Measurements from ENCODE around the gene FOXQ1. TPM values are rescaled to one million over a fixed set of nuclear protein-coding genes. Genes with fewer than 3 reads are reported as not detected.

The FOXQ1 gene, protein sequence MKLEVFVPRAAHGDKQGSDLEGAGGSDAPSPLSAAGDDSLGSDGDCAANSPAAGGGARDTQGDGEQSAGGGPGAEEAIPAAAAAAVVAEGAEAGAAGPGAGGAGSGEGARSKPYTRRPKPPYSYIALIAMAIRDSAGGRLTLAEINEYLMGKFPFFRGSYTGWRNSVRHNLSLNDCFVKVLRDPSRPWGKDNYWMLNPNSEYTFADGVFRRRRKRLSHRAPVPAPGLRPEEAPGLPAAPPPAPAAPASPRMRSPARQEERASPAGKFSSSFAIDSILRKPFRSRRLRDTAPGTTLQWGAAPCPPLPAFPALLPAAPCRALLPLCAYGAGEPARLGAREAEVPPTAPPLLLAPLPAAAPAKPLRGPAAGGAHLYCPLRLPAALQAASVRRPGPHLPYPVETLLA
- not detected for polyA plus RNA-seq

DNA sequence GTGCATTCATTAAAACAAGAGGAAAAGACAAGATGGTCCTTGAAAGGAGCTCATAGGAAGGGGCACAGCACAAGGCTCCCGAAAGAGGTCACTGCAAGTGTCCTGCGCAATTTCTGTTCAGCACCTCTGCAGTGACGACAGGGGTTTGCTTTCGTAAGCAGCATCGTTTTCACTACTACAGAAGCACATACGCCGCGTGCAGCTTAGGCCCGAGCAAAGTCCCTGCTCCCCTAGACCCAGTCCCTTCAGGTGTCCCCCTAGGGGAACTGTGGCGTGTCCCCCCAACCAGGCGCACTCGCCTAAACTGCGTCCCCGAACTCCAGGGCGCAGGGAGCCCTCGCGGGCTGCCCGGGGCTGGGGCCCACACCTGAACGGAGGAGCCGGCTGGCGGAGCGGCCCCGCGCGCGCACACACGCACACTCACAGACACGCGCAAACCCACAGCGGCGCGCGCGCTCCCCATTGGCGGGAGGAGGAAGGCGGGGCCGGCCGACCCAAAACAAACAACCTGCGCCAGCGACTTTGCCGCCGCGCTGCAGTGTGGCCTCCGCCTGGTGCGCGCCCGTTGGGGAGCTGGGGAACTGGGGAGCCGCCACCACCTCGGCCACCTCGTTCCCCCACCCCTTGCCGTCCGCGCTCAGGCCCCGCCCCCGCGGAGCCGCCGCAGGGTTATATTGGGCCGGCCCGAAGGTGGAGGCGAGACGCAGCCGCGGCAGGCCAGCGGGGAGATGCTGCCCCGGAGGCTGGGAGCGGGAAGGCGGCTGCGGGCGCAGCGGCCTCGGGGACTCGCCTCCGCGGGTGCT lies at the start of gene FOXQ1:
FOXQ1 (plus strand) TSS at position 699 of the 803 bp plus-strand sequence. CDS start 607 bp downstream, outside the sequence.
- peaks cover 13 to 26% (median 23%) of the 10 kb centered on the region in 3 donors for H3K27me3 Mint-ChIP-seq (ENCODE audit: low read depth in 3 of 3)
- DNase-seq: no peak
- peak within 1 kb of the TSS in 2 of 5 donors; percentile 26 to 60 for H3K4me3 Mint-ChIP-seq
- no peak within 1 kb of the TSS for H3K27ac Mint-ChIP-seq
- H3K36me3 Mint-ChIP-seq: peaks cover 2 to 3% (median 3%) of the 10 kb centered on the region in 3 donors
- H3K4me1 Mint-ChIP-seq: peaks cover 19 to 24% of the 10 kb centered on the region in 2 donors
- peaks cover 0 to 5% (median 0%) of the 10 kb centered on the region in 6 donors for H3K9me3 Mint-ChIP-seq

- H3K27ac Mint-ChIP-seq: no peak overlapping the region
- DNase-seq: no peak
- H3K27me3 Mint-ChIP-seq (ENCODE audit: low read depth in 3 of 3): peaks cover 2 to 8% (median 4%) of the 10 kb centered on the region in 3 donors
- H3K9me3 Mint-ChIP-seq: no peaks in the 10 kb centered on the region
- no peak overlapping the region for H3K4me3 Mint-ChIP-seq
- H3K4me1 Mint-ChIP-seq: no peaks in the 10 kb centered on the region
- H3K36me3 Mint-ChIP-seq: no peaks in the 10 kb centered on the region
Observed at GRCh38 chr6:1262704-1263038, 49.2 kb upstream of the FOXQ1 start.

DNA sequence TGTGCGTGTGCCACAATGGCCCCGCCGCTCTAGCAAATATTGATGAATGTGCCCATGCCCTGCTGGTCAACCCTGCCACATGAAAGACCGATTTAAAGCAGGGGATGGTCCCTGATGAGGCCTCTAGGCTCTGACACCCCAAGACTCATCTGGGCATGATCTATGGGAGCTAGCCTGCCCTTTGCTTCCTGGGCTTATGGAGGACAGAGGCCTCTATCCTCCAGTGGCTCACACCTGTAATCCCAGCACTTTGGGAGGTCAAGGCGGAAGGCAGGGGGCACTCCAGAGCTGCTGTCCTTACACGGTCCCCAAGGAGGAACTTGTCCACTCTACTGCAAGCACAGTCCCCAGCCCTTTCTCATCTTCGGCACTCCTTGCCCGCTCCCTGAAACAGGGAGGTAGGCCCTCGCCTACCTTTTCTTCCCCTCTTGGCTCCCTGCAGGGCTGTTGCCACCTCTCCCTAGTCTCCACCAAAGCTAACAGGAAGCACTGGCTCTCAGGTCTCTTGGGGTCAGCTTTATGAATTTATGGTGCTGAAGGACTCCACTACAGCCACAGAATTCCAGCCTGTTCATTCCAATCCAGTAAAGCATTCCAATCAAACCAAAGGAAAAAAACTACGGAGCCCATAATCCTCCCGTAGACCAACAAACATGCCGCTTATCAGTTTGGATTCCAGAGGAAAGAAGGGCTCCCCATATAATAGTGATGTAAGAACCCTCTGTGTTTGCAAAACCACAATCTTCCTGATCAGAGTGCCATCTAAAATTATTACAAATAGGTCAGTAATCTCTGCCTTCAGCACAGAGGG lies 48.7 kb upstream of the FOXQ1 start:
- H3K27ac Mint-ChIP-seq: no peak overlapping the region
- no peaks in the 10 kb centered on the region for H3K4me1 Mint-ChIP-seq
- H3K9me3 Mint-ChIP-seq: no peaks in the 10 kb centered on the region
- DNase-seq: no peak
- peaks cover 2 to 7% (median 3%) of the 10 kb centered on the region in 3 donors for H3K27me3 Mint-ChIP-seq (ENCODE audit: low read depth in 3 of 3)
- no peaks in the 10 kb centered on the region for H3K36me3 Mint-ChIP-seq
- no peak overlapping the region for H3K4me3 Mint-ChIP-seq

GRCh38 chr6:1263850-1264377 lies 48.0 kb upstream of the FOXQ1 start:
- Mint-ChIP-seq H3K4me1 (no peaks in the 10 kb centered on the region), H3K27me3 (ENCODE audit: low read depth in 3 of 3) (peaks cover 2 to 5% (median 3%) of the 10 kb centered on the region in 3 donors), H3K27ac (no peak overlapping the region), H3K9me3 (no peaks in the 10 kb centered on the region), H3K4me3 (no peak overlapping the region), H3K36me3 (no peaks in the 10 kb centered on the region)
- no peak for DNase-seq

DNA sequence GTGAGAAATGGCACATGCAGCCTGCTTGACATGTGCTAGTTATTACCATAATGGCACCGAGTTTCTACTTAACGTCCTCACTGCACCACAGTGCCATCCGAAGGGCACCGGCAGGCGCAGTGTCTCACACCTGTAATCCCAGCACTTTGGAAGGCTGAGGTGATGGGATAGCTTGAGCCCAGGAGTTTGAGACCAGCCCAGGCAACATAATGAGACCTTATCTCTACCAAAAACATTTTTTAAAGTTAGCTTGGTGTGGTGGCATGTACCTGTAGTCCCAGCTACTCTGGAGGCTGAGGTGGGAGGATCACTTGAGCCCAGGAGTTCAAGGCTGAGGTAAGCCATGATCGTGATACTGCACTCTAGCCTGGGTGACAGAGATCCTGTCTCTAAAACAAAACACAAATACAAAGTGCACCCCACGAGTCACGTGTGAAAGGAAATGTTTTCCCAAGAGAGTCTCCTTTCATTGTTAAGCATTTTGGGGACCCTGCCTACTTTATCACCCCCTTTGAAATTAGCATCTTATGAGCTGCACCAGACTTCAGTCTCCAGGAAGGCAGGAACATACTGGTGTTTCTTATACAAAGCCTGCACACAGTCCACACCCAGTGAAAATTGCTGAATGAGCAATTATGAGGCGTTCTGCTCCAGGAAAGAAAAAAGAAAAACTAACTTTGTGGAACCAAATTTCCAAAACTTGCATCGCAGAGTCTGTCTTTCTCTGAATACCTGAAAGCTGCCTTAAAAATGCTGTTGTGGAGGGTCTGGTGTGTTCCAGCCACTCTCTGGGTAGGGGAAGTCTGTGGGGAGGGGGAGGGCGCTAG lies 47.1 kb upstream of the FOXQ1 start:
- Mint-ChIP-seq H3K27me3 (ENCODE audit: low read depth in 3 of 3) (peaks cover 1 to 8% (median 2%) of the 10 kb centered on the region in 3 donors), H3K9me3 (peaks cover 0 to under 1% (median 0%) of the 10 kb centered on the region in 6 donors), H3K27ac (no peak overlapping the region), H3K4me1 (no peaks in the 10 kb centered on the region), H3K36me3 (no peaks in the 10 kb centered on the region), H3K4me3 (no peak overlapping the region)
- DNase-seq: no peak

- no peak for DNase-seq
- H3K4me1 Mint-ChIP-seq: no peaks in the 10 kb centered on the region
- H3K27me3 Mint-ChIP-seq (ENCODE audit: low read depth in 3 of 3): peaks cover 1 to 8% (median 2%) of the 10 kb centered on the region in 3 donors
- no peak overlapping the region for H3K4me3 Mint-ChIP-seq
- H3K36me3 Mint-ChIP-seq: no peaks in the 10 kb centered on the region
- H3K27ac Mint-ChIP-seq: no peak overlapping the region
- peaks cover 0 to 2% (median 0%) of the 10 kb centered on the region in 6 donors for H3K9me3 Mint-ChIP-seq
Observed at GRCh38 chr6:1266686-1267056, 45.2 kb upstream of the FOXQ1 start.

DNA sequence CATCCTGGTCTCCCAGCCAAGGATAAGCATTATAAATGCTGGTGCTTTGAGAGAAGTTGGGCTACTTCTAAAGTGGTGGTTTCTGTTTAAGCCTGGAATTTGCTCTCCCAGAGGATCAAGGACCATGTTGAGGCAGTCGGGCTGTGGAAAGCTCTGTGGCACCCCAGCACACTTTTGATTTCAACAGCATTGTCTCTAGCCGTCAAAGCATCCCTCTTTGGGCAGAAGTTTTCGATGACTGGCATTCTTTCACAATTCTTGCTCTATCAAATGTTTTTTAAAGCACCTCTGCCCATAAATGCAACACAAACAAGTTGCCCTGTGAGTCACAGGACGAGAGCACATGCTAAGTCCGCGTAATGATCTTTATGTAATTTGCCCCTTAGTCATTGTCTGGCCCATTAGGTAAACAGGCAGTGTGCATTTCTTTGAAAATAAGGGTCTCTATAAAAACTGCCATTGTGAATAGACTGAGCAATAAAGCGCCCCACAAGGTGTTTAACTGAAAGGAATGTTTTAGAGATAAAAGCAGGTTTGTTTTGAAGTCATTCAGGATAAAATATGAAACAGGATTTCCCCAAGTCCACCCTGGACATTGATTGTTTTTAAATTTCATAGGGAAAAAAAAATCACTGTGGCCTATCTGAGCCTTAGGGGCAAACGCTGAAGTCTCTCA lies 44.7 kb upstream of the FOXQ1 start:
- DNase-seq: no peak
- Mint-ChIP-seq H3K27ac (no peak overlapping the region), H3K4me3 (no peak overlapping the region), H3K9me3 (peaks cover 0 to 2% (median 0%) of the 10 kb centered on the region in 6 donors), H3K27me3 (ENCODE audit: low read depth in 3 of 3) (peaks cover 1 to 8% (median 2%) of the 10 kb centered on the region in 3 donors), H3K36me3 (no peaks in the 10 kb centered on the region), H3K4me1 (no peaks in the 10 kb centered on the region)

- no peaks in the 10 kb centered on the region for H3K36me3 Mint-ChIP-seq
- no peak overlapping the region for H3K27ac Mint-ChIP-seq
- no peak for DNase-seq
Observed at GRCh38 chr6:1267790-1268762, 43.8 kb upstream of the FOXQ1 start.

GRCh38 chr6:1271071-1271763 lies 40.7 kb upstream of the FOXQ1 start:
- Mint-ChIP-seq H3K4me1 (no peaks in the 10 kb centered on the region), H3K27ac (no peak overlapping the region), H3K27me3 (ENCODE audit: low read depth in 3 of 3) (peaks cover 0 to 5% (median 1%) of the 10 kb centered on the region in 3 donors), H3K9me3 (peaks cover 0 to 2% (median 0%) of the 10 kb centered on the region in 6 donors), H3K4me3 (no peak overlapping the region), H3K36me3 (no peaks in the 10 kb centered on the region)
- no peak for DNase-seq

More at GRCh38 chr6:1267790-1268762, 43.8 kb upstream of the FOXQ1 start:
- Mint-ChIP-seq H3K4me3 (no peak overlapping the region), H3K9me3 (peaks cover 0 to 2% (median 0%) of the 10 kb centered on the region in 6 donors), H3K4me1 (no peaks in the 10 kb centered on the region), H3K27me3 (ENCODE audit: low read depth in 3 of 3) (peaks cover 0 to 5% (median 0%) of the 10 kb centered on the region in 3 donors)

DNA sequence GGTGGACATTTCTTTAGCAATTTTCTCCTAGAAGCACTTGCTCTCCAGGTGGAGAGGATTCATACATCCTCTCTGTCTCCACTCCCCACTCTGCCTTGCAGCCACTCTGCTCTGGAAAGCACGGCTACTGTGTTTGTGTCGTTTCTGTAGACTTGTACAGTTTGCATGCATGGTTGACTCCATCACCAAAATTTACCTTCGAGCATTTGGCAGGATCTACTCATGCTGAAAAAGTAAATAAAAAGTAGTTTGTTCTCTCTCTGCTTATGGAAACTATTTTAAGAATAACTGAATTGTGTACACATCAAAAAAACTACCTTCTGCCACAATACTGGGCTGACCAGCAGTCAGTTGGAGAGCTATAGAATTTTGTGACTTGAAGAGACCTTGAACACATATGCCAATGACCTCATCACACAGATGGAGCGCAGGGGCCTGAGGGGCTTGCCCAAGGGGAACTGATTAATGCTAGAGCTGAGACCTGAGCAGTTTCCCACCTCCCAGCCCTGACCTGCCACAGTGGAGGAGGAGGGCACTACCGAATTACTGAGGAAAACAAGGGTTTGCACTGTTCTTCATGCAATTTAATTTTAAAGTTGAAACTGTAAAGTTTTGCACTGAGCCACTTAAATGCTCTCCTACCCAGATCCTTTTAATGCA lies 33.7 kb upstream of the FOXQ1 start:
- Mint-ChIP-seq H3K4me1 (peaks cover 0 to 7% of the 10 kb centered on the region in 2 donors), H3K9me3 (no peaks in the 10 kb centered on the region), H3K4me3 (no peak overlapping the region), H3K27ac (no peak overlapping the region), H3K36me3 (no peaks in the 10 kb centered on the region), H3K27me3 (ENCODE audit: low read depth in 3 of 3) (peaks cover 3 to 11% (median 7%) of the 10 kb centered on the region in 3 donors)
- no peak for DNase-seq

- no peak for DNase-seq
- H3K27ac Mint-ChIP-seq: no peak overlapping the region
- peaks cover 0 to 7% of the 10 kb centered on the region in 2 donors for H3K4me1 Mint-ChIP-seq
- no peak overlapping the region for H3K4me3 Mint-ChIP-seq
- no peaks in the 10 kb centered on the region for H3K9me3 Mint-ChIP-seq
- H3K27me3 Mint-ChIP-seq (ENCODE audit: low read depth in 3 of 3): peaks cover 3 to 10% (median 9%) of the 10 kb centered on the region in 3 donors
- no peaks in the 10 kb centered on the region for H3K36me3 Mint-ChIP-seq
Observed at GRCh38 chr6:1279065-1279464, 32.8 kb upstream of the FOXQ1 start.

Data from immature natural killer cell (primary cell).